ENCODE data around the gene DHX35. TPM values are rescaled to one million over a fixed set of nuclear protein-coding genes. Genes with fewer than 3 reads are reported as not detected.
A peak's percentile ranks its signal among the peaks of the same experiment; 100 is the strongest.

The DHX35 gene
- total and polyA plus RNA-seq, 2 of the 13 experiments (the other 11 are each of a cell fraction or from before 2014, with no cell fraction given) = 25.8 to 28.7 TPM

DNA sequence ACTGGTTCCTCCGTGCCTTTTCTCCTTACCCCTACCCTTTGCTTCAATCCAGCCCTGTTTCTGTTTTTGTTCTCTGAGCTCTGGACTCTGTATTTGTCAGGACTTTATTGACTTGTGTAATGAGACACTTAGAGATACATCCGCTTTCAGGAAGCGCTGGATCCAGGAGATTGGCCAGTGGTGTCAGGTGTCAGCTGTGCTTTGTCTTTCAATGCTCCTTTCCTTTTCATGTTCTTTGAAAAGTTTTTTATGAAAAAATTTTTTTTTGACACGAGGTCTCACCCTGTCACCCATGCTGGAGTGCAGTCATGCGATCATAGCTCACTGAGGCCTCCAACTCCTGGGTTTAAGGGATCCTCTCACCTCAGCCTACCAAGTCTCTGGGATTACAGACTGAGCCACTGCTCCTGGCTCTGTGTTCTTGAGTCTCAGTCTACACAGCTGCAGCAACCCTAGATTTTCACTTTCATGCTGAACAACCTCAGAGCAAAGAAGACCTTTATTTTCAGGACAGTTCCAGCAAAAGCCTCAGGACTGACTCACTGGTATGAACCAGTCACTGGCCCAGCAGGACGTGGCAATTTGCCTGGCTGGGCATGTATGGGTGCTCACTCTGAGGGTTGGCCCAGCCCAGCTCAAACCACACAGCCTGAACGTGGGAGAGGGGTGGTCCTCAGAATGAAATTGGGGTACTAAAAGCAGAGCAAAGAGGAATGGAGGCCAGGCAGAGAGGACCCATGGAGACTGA lies 108.5 kb downstream of the DHX35 start:
- H3K27ac ChIP-seq (ENCODE audit: extremely low read length, insufficient read depth, low read length) = peak overlapping the region; percentile 6
- WGBS (ENCODE audit: low lambda C conversion rate) = 10% methylated on average over 7 of the region's 7 CpGs
- peaks cover 29% of the 10 kb centered on the region for H3K4me1 ChIP-seq (ENCODE audit: insufficient read depth, low read length)
- FAIRE-seq = peak; percentile 50
- in situ Hi-C loops (cut with HindIII; ENCODE audit: extremely low pct_ligation_motif_present, low pct_unique_long_range_greater_than_20kb) = no loop called here
- peaks cover 7% of the 10 kb centered on the region; the same call in 1 of the 2 replicates for H3K9me3 ChIP-seq (ENCODE audit: low read length)
- no peak overlapping the region for H2AFZ ChIP-seq (ENCODE audit: low read length)
- DNase-seq (ENCODE audit: low spot score) = peak; percentile 71
- no peaks in the 10 kb centered on the region for H3K36me3 ChIP-seq (replicated peaks in 1 of 2; ENCODE audit: control insufficient read depth in 1 of 2, insufficient read depth in 2 of 2, low read length in 2 of 2)
- peaks cover 3 to 22% of the 10 kb centered on the region in 2 experiments; a peak in 3 of 5 replicates for H3K27me3 ChIP-seq (ENCODE audit: control insufficient read depth in 1 of 2, insufficient read depth in 2 of 2, low read length in 2 of 2)
- peak overlapping the region; percentile 56 for H3K4me2 ChIP-seq (ENCODE audit: low read depth, low read length)
- BruUV-seq (replicated peaks) = no TSS peak
- no peaks in the 10 kb centered on the region for H4K20me1 ChIP-seq (ENCODE audit: insufficient read depth, low read length)
- ChIA-PET POLR2A (no interaction called here), CTCF (ENCODE audit: low intra/inter-chr PET ratio, low total read pairs) (no interaction called here)
- H3K9ac ChIP-seq (ENCODE audit: insufficient read depth, low read depth, low read length) = 0 out of 2 replicates have a peak overlapping the region, but pooled peaks have one; percentile 8
- H3K79me2 ChIP-seq (ENCODE audit: insufficient read depth, low read length) = no peaks in the 10 kb centered on the region
- peak overlapping the region in 1 of 3 experiments; percentile 13; a peak in 1 of 6 replicates for H3K4me3 ChIP-seq (replicated peaks in 1 of 3; ENCODE audit: insufficient read depth in 1 of 3, low read depth in 2 of 3, low read length in 3 of 3)
- intact Hi-C loops (cut with micrococcal nuclease; ENCODE audit: unreplicated experiment) = no loop called here
- ATAC-seq = peak; percentile 70
- peak; percentile 72; the same call in 1 of the 2 replicates for TF ChIP-seq HNF4A (CRISPR knock-in tag; IDR thresholded peaks at IDR 0.05)
- no peak for TF ChIP-seq GATAD1 (CRISPR knock-in tag; IDR thresholded peaks at IDR 0.05)
- no peak for TF ChIP-seq ZNF235 (CRISPR knock-in tag; IDR thresholded peaks at IDR 0.05; ENCODE audit: borderline replicate concordance)
- TF ChIP-seq, protein P1, sequence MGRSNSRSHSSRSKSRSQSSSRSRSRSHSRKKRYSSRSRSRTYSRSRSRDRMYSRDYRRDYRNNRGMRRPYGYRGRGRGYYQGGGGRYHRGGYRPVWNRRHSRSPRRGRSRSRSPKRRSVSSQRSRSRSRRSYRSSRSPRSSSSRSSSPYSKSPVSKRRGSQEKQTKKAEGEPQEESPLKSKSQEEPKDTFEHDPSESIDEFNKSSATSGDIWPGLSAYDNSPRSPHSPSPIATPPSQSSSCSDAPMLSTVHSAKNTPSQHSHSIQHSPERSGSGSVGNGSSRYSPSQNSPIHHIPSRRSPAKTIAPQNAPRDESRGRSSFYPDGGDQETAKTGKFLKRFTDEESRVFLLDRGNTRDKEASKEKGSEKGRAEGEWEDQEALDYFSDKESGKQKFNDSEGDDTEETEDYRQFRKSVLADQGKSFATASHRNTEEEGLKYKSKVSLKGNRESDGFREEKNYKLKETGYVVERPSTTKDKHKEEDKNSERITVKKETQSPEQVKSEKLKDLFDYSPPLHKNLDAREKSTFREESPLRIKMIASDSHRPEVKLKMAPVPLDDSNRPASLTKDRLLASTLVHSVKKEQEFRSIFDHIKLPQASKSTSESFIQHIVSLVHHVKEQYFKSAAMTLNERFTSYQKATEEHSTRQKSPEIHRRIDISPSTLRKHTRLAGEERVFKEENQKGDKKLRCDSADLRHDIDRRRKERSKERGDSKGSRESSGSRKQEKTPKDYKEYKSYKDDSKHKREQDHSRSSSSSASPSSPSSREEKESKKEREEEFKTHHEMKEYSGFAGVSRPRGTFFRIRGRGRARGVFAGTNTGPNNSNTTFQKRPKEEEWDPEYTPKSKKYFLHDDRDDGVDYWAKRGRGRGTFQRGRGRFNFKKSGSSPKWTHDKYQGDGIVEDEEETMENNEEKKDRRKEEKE (IDR thresholded peaks at IDR 0.05) = no peak
- TF ChIP-seq, protein P2, sequence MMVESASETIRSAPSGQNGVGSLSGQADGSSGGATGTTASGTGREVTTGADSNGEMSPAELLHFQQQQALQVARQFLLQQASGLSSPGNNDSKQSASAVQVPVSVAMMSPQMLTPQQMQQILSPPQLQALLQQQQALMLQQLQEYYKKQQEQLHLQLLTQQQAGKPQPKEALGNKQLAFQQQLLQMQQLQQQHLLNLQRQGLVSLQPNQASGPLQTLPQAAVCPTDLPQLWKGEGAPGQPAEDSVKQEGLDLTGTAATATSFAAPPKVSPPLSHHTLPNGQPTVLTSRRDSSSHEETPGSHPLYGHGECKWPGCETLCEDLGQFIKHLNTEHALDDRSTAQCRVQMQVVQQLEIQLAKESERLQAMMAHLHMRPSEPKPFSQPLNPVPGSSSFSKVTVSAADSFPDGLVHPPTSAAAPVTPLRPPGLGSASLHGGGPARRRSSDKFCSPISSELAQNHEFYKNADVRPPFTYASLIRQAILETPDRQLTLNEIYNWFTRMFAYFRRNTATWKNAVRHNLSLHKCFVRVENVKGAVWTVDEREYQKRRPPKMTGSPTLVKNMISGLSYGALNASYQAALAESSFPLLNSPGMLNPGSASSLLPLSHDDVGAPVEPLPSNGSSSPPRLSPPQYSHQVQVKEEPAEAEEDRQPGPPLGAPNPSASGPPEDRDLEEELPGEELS (CRISPR knock-in tag; IDR thresholded peaks at IDR 0.05) = peak; percentile 72; the same call in 1 of the 2 replicates
- no peak for TF ChIP-seq ZFP36 (IDR thresholded peaks at IDR 0.05; ENCODE audit: borderline replicate concordance, low read depth, low read length, partially characterized antibody)
- peak; percentile 55 for TF ChIP-seq TCF7 (IDR thresholded peaks at IDR 0.05; ENCODE audit: low read depth)
- no peak for TF ChIP-seq ZFP37 (CRISPR knock-in tag; IDR thresholded peaks at IDR 0.05; ENCODE audit: borderline replicate concordance)
- TF ChIP-seq SRY (CRISPR knock-in tag; IDR thresholded peaks at IDR 0.05) = 0 out of 2 replicates have a peak, but pooled peaks have one; percentile 19
- peak; percentile 38; the same call in 1 of the 2 replicates for TF ChIP-seq BRD4 (CRISPR knock-in tag; IDR thresholded peaks at IDR 0.05)
- no peak for TF ChIP-seq ZNF616 (CRISPR knock-in tag; IDR thresholded peaks at IDR 0.05; ENCODE audit: low read depth)
- no peak for TF ChIP-seq IRF9 (CRISPR knock-in tag; IDR thresholded peaks at IDR 0.05; ENCODE audit: borderline replicate concordance)
- TF ChIP-seq ZNF710 (CRISPR knock-in tag; IDR thresholded peaks at IDR 0.05; ENCODE audit: borderline replicate concordance) = peak; percentile 77; the same call in 1 of the 2 replicates
- TF ChIP-seq AGO1 (IDR thresholded peaks at IDR 0.05; ENCODE audit: low read depth, low read length, poor library complexity, severe bottlenecking) = no peak
- TF ChIP-seq ZNF296 (CRISPR knock-in tag; conservative IDR thresholded peaks at IDR 0.05) = no peak
- TF ChIP-seq PPARG (CRISPR knock-in tag; conservative IDR thresholded peaks at IDR 0.05) = no peak

Measured in HepG2 (cell line).